GM12891 (cell line): Measurements from ENCODE around the gene AK4.

ENCODE experiments used
- POLR2A ChIP-seq: IDR thresholded peaks from 2 replicates; pipeline ENCODE4 v1.6.1; 2011; ENCODE audit warnings: low read depth, low read length, control low read depth
- SPI1 ChIP-seq: IDR thresholded peaks from 2 replicates; pipeline ENCODE4 v1.6.1; 2011; ENCODE audit warnings: low read depth, low read length, control low read depth
- TAF1 ChIP-seq: IDR thresholded peaks from 2 replicates; pipeline ENCODE4 v1.6.1; 2011; ENCODE audit warnings: low read depth, low read length, control low read depth

- TF ChIP-seq SPI1: no peak
- no peak for TF ChIP-seq TAF1
- no peak for TF ChIP-seq POLR2A
Observed at GRCh38 chr1:65180977-65181376, 33.0 kb downstream of the AK4 start.
